GM12878 (cell line): ENCODE results near the gene C1QTNF12. TPM values are rescaled to one million over a fixed set of nuclear protein-coding genes. Genes with fewer than 3 reads are reported as not detected.

Source experiments
- ATAC-seq: fragments of 200-7000 bp; cut with Tn5 transposase; 3 replicates; pipeline ENCODE4 v1.9.1; 2020; ENCODE audit warnings: mild to moderate bottlenecking, moderate library complexity
- BruUV-seq: library from RNA; stranded (reverse); fragments of 400-500 nt; replicated peaks from 2 replicates; lab custom pipeline; 2021; lab: Mats Ljungman, UMichigan
- CTCF ChIA-PET: fragments of 300-600 bp; sonication (Branson Sonifier 250); formaldehyde crosslinking; extraction: SDS; loops from one replicate; lab custom pipeline; 2021; ENCODE audit warnings: inconsistent platforms; lab: Yijun Ruan, JAX
- POLR2A ChIA-PET: fragments of 350-600 bp; formaldehyde crosslinking; extraction: SDS; loops from one replicate; lab custom pipeline; 2021; ENCODE audit warnings: inconsistent platforms; lab: Charles Lee
- RAD21 ChIA-PET: fragments of 300-600 bp; sonication (Branson Sonifier 250); formaldehyde crosslinking; loops from one replicate; lab custom pipeline; 2023; ENCODE audit warnings: antibody characterized with exemption; ENCODE audit not compliant: unreplicated experiment; lab: Charles Lee
- SMC1A ChIA-PET: fragments of 300-600 bp; sonication (Branson Sonifier 250); formaldehyde crosslinking; loops from one replicate; lab custom pipeline; 2023; ENCODE audit not compliant: unreplicated experiment, uncharacterized antibody; lab: Charles Lee
- DNase-seq: peaks from one replicate; pipeline ENCODE4 v3.0.0-alpha.2; 2011; ENCODE audit warnings: low read depth, low spot score
- FAIRE-seq: peaks from 3 replicates; lab custom pipeline; 2011; peaks lifted over from hg19 to GRCh38; lab: Jason Lieb, UNC
- H2AFZ ChIP-seq: 2 replicates; pipeline ENCODE4 v1.6.0; 2011; ENCODE audit warnings: low read depth, low read length, control low read depth; ENCODE audit not compliant: control insufficient read depth
- H3K27ac ChIP-seq: 2 replicates; pipeline ENCODE4 v1.5.1; 2011; ENCODE audit warnings: control low read depth; ENCODE audit not compliant: control insufficient read depth, insufficient read depth
- H3K27me3 ChIP-seq, 2 experiments: replicated peaks in 1 of 2; 2 replicates each; pipeline versions ENCODE4 v1.6.0 to v1.6.1; 2011; ENCODE audit warnings: low read length in 1 of 2; ENCODE audit not compliant: control insufficient read depth in 2 of 2, insufficient read depth in 2 of 2
- H3K36me3 ChIP-seq, 2 experiments: 2 replicates each; pipeline ENCODE4 v1.5.1; 2011; ENCODE audit warnings: low read length in 1 of 2; ENCODE audit not compliant: control insufficient read depth in 2 of 2, insufficient read depth in 2 of 2
- H3K4me1 ChIP-seq: 2 replicates; pipeline ENCODE4 v1.6.1; 2011; ENCODE audit warnings: mild to moderate bottlenecking, low read length, moderate library complexity, mixed read lengths; ENCODE audit not compliant: control insufficient read depth, insufficient read depth
- H3K4me2 ChIP-seq: 2 replicates; pipeline ENCODE4 v1.6.0; 2011; ENCODE audit warnings: control low read depth; ENCODE audit not compliant: control insufficient read depth, insufficient read depth
- H3K4me3 ChIP-seq: fragments of 200-600 bp; sonication (generic); 2 replicates; pipeline ENCODE4 v1.5.1; 2016
- H3K79me2 ChIP-seq: 2 replicates; pipeline ENCODE4 v1.6.0; 2011; ENCODE audit warnings: low read length; ENCODE audit not compliant: control insufficient read depth, insufficient read depth
- H3K9ac ChIP-seq: 2 replicates; pipeline ENCODE4 v1.8.0; 2011; ENCODE audit warnings: low read length, control low read depth, mixed read lengths; ENCODE audit not compliant: control insufficient read depth, insufficient read depth
- H3K9me3 ChIP-seq: replicated peaks from 3 replicates; pipeline ENCODE4 v1.5.1; 2011; ENCODE audit warnings: mild to moderate bottlenecking, low read length; ENCODE audit not compliant: control insufficient read depth, insufficient read depth
- H4K20me1 ChIP-seq: 2 replicates; pipeline ENCODE4 v1.6.0; 2011; ENCODE audit not compliant: control insufficient read depth, insufficient read depth
- CHD2 ChIP-seq: IDR thresholded peaks from 2 replicates; pipeline ENCODE4 v1.6.1; 2011; ENCODE audit warnings: low read depth, low read length, improper control_type of control experiment, borderline replicate concordance
- CUX1 ChIP-seq: IDR thresholded peaks from 2 replicates; pipeline ENCODE4 v1.6.1; 2012; ENCODE audit warnings: improper control_type of control experiment, low read depth, low read length; ENCODE audit not compliant: insufficient replicate concordance
- GABPA ChIP-seq: IDR thresholded peaks from 2 replicates; pipeline ENCODE4 v1.6.1; 2014; ENCODE audit warnings: antibody characterized with exemption, low read depth, mild to moderate bottlenecking, inconsistent platforms
- HDGF ChIP-seq: fragments of 450-650 bp; IDR thresholded peaks from 2 replicates; pipeline ENCODE4 v1.6.1; 2016; ENCODE audit warnings: antibody characterized with exemption
- IRF5 ChIP-seq: fragments of 450-650 bp; IDR thresholded peaks from 2 replicates; pipeline ENCODE4 v1.6.1; 2017; ENCODE audit warnings: borderline replicate concordance
- LARP7 ChIP-seq: fragments of 450-650 bp; IDR thresholded peaks from 2 replicates; pipeline ENCODE4 v1.6.1; 2017; ENCODE audit warnings: mild to moderate bottlenecking
- MLLT1 ChIP-seq: fragments of 450-650 bp; IDR thresholded peaks from 2 replicates; pipeline ENCODE4 v1.6.1; 2016; ENCODE audit warnings: mild to moderate bottlenecking
- MYC ChIP-seq: IDR thresholded peaks from 2 replicates; pipeline ENCODE4 v1.6.1; 2011; ENCODE audit warnings: mild to moderate bottlenecking, low read length, moderate library complexity, inconsistent platforms; ENCODE audit not compliant: insufficient read depth, insufficient replicate concordance, insufficient read length, severe bottlenecking
- PML ChIP-seq: IDR thresholded peaks from 2 replicates; pipeline ENCODE4 v1.6.1; 2012; ENCODE audit warnings: low read length, inconsistent platforms
- RAD21 ChIP-seq: IDR thresholded peaks from 2 replicates; pipeline ENCODE4 v1.6.1; 2011; ENCODE audit warnings: mild to moderate bottlenecking, low read depth, low read length, moderate library complexity; ENCODE audit not compliant: insufficient read depth
- RELB ChIP-seq: fragments of 450-650 bp; IDR thresholded peaks from 2 replicates; pipeline ENCODE4 v1.6.1; 2017; ENCODE audit warnings: low read depth, mild to moderate bottlenecking, moderate library complexity
- RUNX3 ChIP-seq: IDR thresholded peaks from 2 replicates; pipeline ENCODE4 v1.6.1; 2012; ENCODE audit warnings: low read length, inconsistent platforms
- SREBF2 ChIP-seq: IDR thresholded peaks from 2 replicates; pipeline ENCODE4 v1.6.1; 2012; ENCODE audit warnings: mild to moderate bottlenecking, low read length
- SUPT20H ChIP-seq: IDR thresholded peaks from 2 replicates; pipeline ENCODE4 v1.6.1; 2011; ENCODE audit warnings: low read depth, mild to moderate bottlenecking, low read length, moderate library complexity, borderline replicate concordance; ENCODE audit not compliant: control insufficient read depth
- ZSCAN29 ChIP-seq: fragments of 450-650 bp; IDR thresholded peaks from 2 replicates; pipeline ENCODE4 v1.6.1; 2017; ENCODE audit warnings: mild to moderate bottlenecking, moderate library complexity
- WGBS: methylation state at CpG from one replicate; pipeline ENCODE4 v1.1.6; 2016; ENCODE audit warnings: low lambda C conversion rate; ENCODE audit not compliant: insufficient replicate concordance, insufficient coverage; ENCODE audit errors: missing lambda C conversion rate; 5-methylcytosine and 5-hydroxymethylcytosine counted together
- in situ Hi-C: fragments of 300-500 bp; cut with MboI; formaldehyde crosslinking; loops from 9 replicates; pipeline ENCODE4 v1.14.3; 2018; ENCODE audit warnings: mixed read lengths
- intact Hi-C: fragments of 100-400 bp; cut with micrococcal nuclease; formaldehyde crosslinking; loops from one replicate; pipeline ENCODE4 v1.14.2; 2022; ENCODE audit not compliant: unreplicated experiment
- polyA plus RNA-seq, 11 experiments: library from polyadenylated mRNA; depleted of rRNA in 4 of 11; unstranded in 6 of 11; stranded (reverse) in 5 of 11; fragments of >200 nt; fragmentation: Nextera tagmentation in 4 of 11; fragmentation: Illumina TruSeq in 1 of 11; extraction: Ambion mirVana in 4 of 11; extraction: Trizol in 1 of 11; gene quantifications; 1 replicate in 1 of 11; 2 replicates in 10 of 11; pipeline versions ENCODE4 v1.2.1 to v1.2.3, GENCODE V29; 2011 to 2016; ENCODE audit warnings: inconsistent platforms in 2 of 11, missing spikeins in 2 of 11, low read depth in 1 of 11
- total RNA-seq, 4 experiments: library from RNA; depleted of rRNA in 3 of 4; stranded (reverse); fragments of >200 nt in 3 of 4; fragmentation: Illumina TruSeq in 1 of 4; extraction: Trizol in 1 of 4; gene quantifications; 2 replicates each; pipeline versions ENCODE4 v1.2.1 to v1.2.3, GENCODE V29; 2013 to 2021

Gene C1QTNF12
- total and polyA plus RNA-seq, 10 of the 15 experiments (the other 5 are each of a cell fraction or from before 2014, with no cell fraction given): 0.17 to 1.0 (median 0.31) TPM; not detected in 5

GRCh38 chr1:1240348-1240732 lies 6.2 kb downstream of the C1QTNF12 start:
- in situ Hi-C loops (no loop called here), intact Hi-C loops (no loop called here)
- DNase-seq: no peak
- Histone ChIP-seq H3K4me2 (no peak overlapping the region), H2AFZ (no peak overlapping the region), H3K36me3 (no peaks in the 10 kb centered on the region), H4K20me1 (no peaks in the 10 kb centered on the region), H3K4me1 (no peaks in the 10 kb centered on the region), H3K4me3 (no peak overlapping the region), H3K9me3 (no peaks in the 10 kb centered on the region), H3K27me3 (no peaks in the 10 kb centered on the region), H3K9ac (no peak overlapping the region), H3K27ac (no peak overlapping the region), H3K79me2 (no peaks in the 10 kb centered on the region)
- 32% methylated on average over 5 of the region's 11 CpGs for WGBS
- BruUV-seq: no TSS peak
- RAD21 ChIA-PET: interaction anchor here (1.3 kb wide), 1 partner anchor 11 kb away, joined by 4 read pairs; no protein-coding TSS in a partner anchor
- ATAC-seq: no peak
- TF ChIP-seq HDGF (no peak), RELB (no peak), GABPA (no peak), LARP7 (no peak), SUPT20H (no peak), CHD2 (no peak), PML (no peak), SREBF2 (no peak), IRF5 (no peak), MYC (no peak), MLLT1 (no peak), ZSCAN29 (no peak), CUX1 (no peak), RAD21 (no peak), RUNX3 (no peak)
- SMC1A ChIA-PET: no interaction called here
- FAIRE-seq: no peak
- CTCF ChIA-PET: no interaction called here
- POLR2A ChIA-PET: interaction anchor here (0.6 kb wide), 1 partner anchor 202 kb away, joined by 5 read pairs; no protein-coding TSS in a partner anchor
